HCT116 (cell line): ENCODE measurements around the gene TGFBRAP1.

Experiments
- CBX3 ChIP-seq: IDR thresholded peaks from 2 replicates; pipeline ENCODE4 v1.6.1; 2012; ENCODE audit warnings: low read depth
- CEBPB ChIP-seq: IDR thresholded peaks from 2 replicates; pipeline ENCODE4 v1.6.1; 2012; ENCODE audit warnings: low read depth
- CTCF ChIP-seq, 3 experiments: fragments of 200-600 bp in 1 of 3; sonication (generic) in 1 of 3; IDR thresholded peaks in 2 of 3; conservative IDR thresholded peaks in 1 of 3; 2 replicates each; pipeline ENCODE4 v1.5.1; 2012 to 2017; ENCODE audit warnings: low read depth in 2 of 3, low read length in 2 of 3, antibody characterized with exemption in 1 of 3, borderline replicate concordance in 1 of 3, control low read depth in 1 of 3, mild to moderate bottlenecking in 1 of 3, mixed read lengths in 1 of 3, mixed run types in 1 of 3, moderate library complexity in 1 of 3; ENCODE audit not compliant: insufficient read depth in 1 of 3
- ELF1 ChIP-seq: IDR thresholded peaks from 2 replicates; pipeline ENCODE4 v1.6.1; 2012; ENCODE audit warnings: low read depth, borderline replicate concordance
- EZH2 ChIP-seq: fragments of 200-600 bp; sonication (generic); IDR thresholded peaks from 2 replicates; pipeline ENCODE4 v1.6.1; 2017; ENCODE audit warnings: antibody characterized with exemption, mixed run types
- EZH2phosphoT487 ChIP-seq: fragments of 200-600 bp; IDR thresholded peaks from 2 replicates; pipeline ENCODE4 v1.6.1; 2018; ENCODE audit warnings: antibody characterized with exemption, borderline replicate concordance
- JUND ChIP-seq: IDR thresholded peaks from 2 replicates; pipeline ENCODE4 v1.6.1; 2012
- MAX ChIP-seq: IDR thresholded peaks from 2 replicates; pipeline ENCODE4 v1.6.1; 2012
- POLR2A ChIP-seq: IDR thresholded peaks from 2 replicates; pipeline ENCODE4 v1.7.0; 2011; ENCODE audit warnings: borderline replicate concordance; ENCODE audit not compliant: insufficient read depth, insufficient read length; ENCODE audit errors: extremely low read depth
- POLR2AphosphoS5 ChIP-seq: IDR thresholded peaks from 2 replicates; pipeline ENCODE4 v1.6.1; 2011; ENCODE audit warnings: mild to moderate bottlenecking, low read depth, low read length, moderate library complexity
- TCF7L2 ChIP-seq: IDR thresholded peaks from 2 replicates; pipeline ENCODE4 v1.7.0; 2011; ENCODE audit warnings: borderline replicate concordance, inconsistent platforms; ENCODE audit not compliant: insufficient read depth, insufficient read length; ENCODE audit errors: extremely low read depth
- ZBTB33 ChIP-seq: IDR thresholded peaks from 2 replicates; pipeline ENCODE4 v1.6.1; 2011; ENCODE audit warnings: mild to moderate bottlenecking, low read length, moderate library complexity; ENCODE audit not compliant: insufficient replicate concordance; ENCODE audit errors: extremely low read depth
- ZFX ChIP-seq: fragments of 450-650 bp; IDR thresholded peaks from 2 replicates; pipeline ENCODE4 v1.6.1; 2017
- ZNF274 ChIP-seq: fragments of 200-500 bp; sonication (Bioruptor generic); IDR thresholded peaks from 2 replicates; pipeline ENCODE4 v1.6.1; 2014; ENCODE audit warnings: mild to moderate bottlenecking, low read depth, low read length, inconsistent platforms

GRCh38 chr2:105296017-105296611 lies 33.4 kb downstream of the TGFBRAP1 start:
- TF ChIP-seq CTCF (IDR thresholded peaks at IDR 0.05 in 2 of 3, conservative IDR thresholded peaks at IDR 0.05 in 1 of 3; ENCODE audit: borderline replicate concordance in 1 of 3, insufficient read depth in 1 of 3, low read depth in 2 of 3, low read length in 2 of 3) = no peak
- no peak for TF ChIP-seq MAX
- TF ChIP-seq CBX3 = no peak
- no peak for TF ChIP-seq ZNF274
- TF ChIP-seq CEBPB = no peak
- TF ChIP-seq EZH2 = no peak
- TF ChIP-seq POLR2AphosphoS5 = no peak
- no peak for TF ChIP-seq TCF7L2
- TF ChIP-seq POLR2A = no peak
- TF ChIP-seq ZFX = no peak
- TF ChIP-seq EZH2phosphoT487 = no peak
- TF ChIP-seq JUND = no peak
- no peak for TF ChIP-seq ZBTB33
- TF ChIP-seq ELF1 = no peak
